Measurements from ENCODE around the gene OLA1.

DNA sequence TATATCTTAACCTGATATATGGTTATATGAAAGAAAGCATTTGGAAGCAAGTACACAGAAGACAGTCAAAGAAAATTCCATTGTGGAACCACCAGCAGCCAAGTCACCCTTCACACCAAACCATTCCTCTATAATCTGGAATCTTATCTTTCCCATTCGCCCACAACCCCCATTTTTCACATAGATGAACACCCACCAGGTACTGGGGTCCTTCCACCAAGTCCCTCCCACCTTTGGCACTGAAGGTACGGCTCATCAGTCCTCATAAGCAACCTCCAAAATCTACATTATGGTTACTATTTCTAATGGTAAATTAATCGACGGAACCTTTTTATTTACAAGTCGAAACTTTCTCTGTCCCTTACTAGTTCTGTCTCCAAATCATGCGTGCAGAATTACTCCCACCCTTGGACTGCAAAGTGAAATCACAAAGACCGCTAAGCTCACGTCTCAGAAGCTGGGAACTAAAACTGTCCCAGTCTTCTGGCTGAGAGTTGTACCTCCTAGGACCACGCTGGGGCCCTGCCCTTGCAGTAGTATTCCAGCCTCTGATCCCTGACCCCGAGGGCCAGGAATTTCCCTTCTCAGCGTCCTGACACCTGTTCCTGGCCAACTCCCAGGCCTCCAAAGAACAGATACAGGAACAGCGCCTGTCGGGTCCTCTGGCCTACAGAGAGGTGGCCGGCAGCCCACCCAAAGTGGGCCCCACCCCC lies 702 bp downstream of the OLA1 start:
- TF ChIP-seq, protein P1, sequence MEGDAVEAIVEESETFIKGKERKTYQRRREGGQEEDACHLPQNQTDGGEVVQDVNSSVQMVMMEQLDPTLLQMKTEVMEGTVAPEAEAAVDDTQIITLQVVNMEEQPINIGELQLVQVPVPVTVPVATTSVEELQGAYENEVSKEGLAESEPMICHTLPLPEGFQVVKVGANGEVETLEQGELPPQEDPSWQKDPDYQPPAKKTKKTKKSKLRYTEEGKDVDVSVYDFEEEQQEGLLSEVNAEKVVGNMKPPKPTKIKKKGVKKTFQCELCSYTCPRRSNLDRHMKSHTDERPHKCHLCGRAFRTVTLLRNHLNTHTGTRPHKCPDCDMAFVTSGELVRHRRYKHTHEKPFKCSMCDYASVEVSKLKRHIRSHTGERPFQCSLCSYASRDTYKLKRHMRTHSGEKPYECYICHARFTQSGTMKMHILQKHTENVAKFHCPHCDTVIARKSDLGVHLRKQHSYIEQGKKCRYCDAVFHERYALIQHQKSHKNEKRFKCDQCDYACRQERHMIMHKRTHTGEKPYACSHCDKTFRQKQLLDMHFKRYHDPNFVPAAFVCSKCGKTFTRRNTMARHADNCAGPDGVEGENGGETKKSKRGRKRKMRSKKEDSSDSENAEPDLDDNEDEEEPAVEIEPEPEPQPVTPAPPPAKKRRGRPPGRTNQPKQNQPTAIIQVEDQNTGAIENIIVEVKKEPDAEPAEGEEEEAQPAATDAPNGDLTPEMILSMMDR (IDR thresholded peaks at IDR 0.05) = no peak
- TF ChIP-seq POLR2A (IDR thresholded peaks at IDR 0.05) = no peak

All from uterus (tissue), 2 donors.